Sigmoid colon (tissue), 4 donors: Measurements from ENCODE around the gene TCF20.

Experiments used
- CTCF ChIP-seq, 4 experiments: fragments of 450-650 bp in 3 of 4; fragments of 200-600 bp in 1 of 4; IDR thresholded peaks; one replicate each; pipeline ENCODE4 v1.5.1; 2016 to 2019; ENCODE audit warnings: antibody characterized with exemption in 4 of 4, mild to moderate bottlenecking in 3 of 4, moderate library complexity in 2 of 4
- EP300 ChIP-seq, 4 donors: sonication (generic); formaldehyde crosslinking; IDR thresholded peaks; one replicate each; pipeline ENCODE4 v1.6.1; 2017; ENCODE audit warnings: antibody characterized with exemption in 4 of 4
- POLR2A ChIP-seq, 2 donors: fragments of 450-650 bp; IDR thresholded peaks; one replicate each; pipeline ENCODE4 v1.6.1; 2016; ENCODE audit warnings: antibody characterized with exemption in 2 of 2, mild to moderate bottlenecking in 2 of 2, moderate library complexity in 2 of 2

- TF ChIP-seq CTCF (IDR thresholded peaks at IDR 0.05) (no peak), POLR2A (IDR thresholded peaks at IDR 0.05) (no peak), EP300 (IDR thresholded peaks at IDR 0.05) (no peak)
These were observed 26.0 kb upstream of the TCF20 start for GRCh38 chr22:42296381-42296853.
